Stomach (tissue), 4 donors: ENCODE measurements around the gene ORC3.

Experiments
- CTCF ChIP-seq, 7 experiments: fragments of 450-650 bp in 4 of 7; fragments of 200-600 bp in 3 of 7; sonication (generic) in 3 of 7; IDR thresholded peaks; one replicate each; pipeline ENCODE4 v1.5.1; 2016 to 2019; ENCODE audit warnings: antibody characterized with exemption in 7 of 7, control low read depth in 2 of 7, mild to moderate bottlenecking in 1 of 7
- POLR2A ChIP-seq, 4 donors: fragments of 450-650 bp; IDR thresholded peaks; one replicate each; pipeline ENCODE4 v1.6.1; 2016; ENCODE audit warnings: antibody characterized with exemption in 4 of 4, control low read depth in 2 of 4, mild to moderate bottlenecking in 1 of 4, moderate library complexity in 1 of 4

GRCh38 chr6:87641065-87641692, 51.2 kb downstream of the ORC3 start:
- TF ChIP-seq CTCF (IDR thresholded peaks at IDR 0.05) (no peak), POLR2A (IDR thresholded peaks at IDR 0.05) (no peak)
